Kidney capillary endothelial cell (primary cell): Measurements from ENCODE around the gene SPTBN1.

Source experiments
- DNase-seq: peaks from one replicate; pipeline ENCODE4 v3.0.0-alpha.2; 2018; ENCODE audit warnings: low spot score

Gene SPTBN1

DNA sequence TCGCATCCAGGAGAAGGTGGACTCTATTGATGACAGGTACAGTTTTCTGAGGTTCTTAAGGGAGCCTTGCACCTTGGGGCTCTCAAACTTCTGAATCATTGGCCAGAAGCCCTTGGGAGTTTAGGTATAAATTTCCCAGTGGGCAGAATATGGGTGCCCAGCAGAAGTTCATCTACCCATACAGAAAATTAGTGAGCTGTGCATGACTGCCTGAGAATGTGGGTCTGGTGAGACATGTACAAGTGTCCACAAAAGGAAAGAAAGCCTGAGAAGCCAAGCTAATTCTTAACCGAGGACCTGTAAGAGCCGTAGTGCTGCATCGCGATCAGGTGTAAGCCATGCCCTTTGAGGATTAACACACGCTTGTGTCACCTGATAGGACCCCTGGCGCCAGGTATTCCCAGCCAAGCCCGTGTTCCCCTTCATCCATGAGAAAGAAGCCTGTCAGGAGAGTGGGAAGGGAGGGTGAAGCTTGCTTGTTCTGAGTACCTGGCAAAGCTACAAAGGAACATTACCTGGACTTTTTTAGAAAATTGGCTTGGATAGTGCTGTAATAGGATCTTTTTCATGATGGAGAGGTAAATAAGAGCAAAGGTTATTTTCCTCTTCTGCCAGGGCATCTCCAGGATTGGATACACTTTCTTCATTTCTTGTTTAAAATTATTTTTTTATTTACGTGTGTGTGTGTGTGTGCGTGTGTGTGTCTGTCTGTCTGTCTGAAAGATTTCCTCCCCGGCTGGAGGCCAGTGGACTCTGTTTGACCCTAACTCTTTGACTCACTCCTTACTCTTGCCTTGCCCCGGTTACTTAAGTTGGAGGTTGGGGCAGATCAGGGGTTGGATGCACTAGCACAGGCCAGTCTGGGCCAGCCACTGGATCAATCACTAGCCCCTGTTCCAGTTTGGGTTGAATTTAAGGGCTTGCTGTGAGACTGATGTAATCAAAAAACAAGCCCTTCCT is 176.9 kb downstream of the SPTBN1 start:
- DNase-seq = peak; percentile 82

DNA sequence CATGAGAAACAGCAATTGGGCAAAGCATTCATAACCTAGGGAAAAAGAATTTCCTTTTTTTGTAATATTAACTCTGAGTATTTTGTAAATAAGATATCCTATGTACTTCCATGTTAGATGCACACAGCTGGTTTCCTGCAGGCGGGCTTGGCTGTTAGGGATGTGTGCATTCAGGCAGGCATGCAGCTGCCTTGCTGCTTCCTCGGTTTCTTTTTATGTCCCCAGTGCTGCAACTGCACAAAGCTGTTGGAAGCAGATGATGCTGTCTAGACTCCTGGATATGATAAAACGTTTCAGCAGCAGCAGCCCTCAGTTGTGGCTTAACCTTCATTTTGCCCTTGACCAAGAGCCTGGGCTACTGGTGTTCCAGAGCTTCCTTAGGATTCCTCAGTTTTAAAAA is 177.9 kb downstream of the SPTBN1 start:
- no peak for DNase-seq

DNA sequence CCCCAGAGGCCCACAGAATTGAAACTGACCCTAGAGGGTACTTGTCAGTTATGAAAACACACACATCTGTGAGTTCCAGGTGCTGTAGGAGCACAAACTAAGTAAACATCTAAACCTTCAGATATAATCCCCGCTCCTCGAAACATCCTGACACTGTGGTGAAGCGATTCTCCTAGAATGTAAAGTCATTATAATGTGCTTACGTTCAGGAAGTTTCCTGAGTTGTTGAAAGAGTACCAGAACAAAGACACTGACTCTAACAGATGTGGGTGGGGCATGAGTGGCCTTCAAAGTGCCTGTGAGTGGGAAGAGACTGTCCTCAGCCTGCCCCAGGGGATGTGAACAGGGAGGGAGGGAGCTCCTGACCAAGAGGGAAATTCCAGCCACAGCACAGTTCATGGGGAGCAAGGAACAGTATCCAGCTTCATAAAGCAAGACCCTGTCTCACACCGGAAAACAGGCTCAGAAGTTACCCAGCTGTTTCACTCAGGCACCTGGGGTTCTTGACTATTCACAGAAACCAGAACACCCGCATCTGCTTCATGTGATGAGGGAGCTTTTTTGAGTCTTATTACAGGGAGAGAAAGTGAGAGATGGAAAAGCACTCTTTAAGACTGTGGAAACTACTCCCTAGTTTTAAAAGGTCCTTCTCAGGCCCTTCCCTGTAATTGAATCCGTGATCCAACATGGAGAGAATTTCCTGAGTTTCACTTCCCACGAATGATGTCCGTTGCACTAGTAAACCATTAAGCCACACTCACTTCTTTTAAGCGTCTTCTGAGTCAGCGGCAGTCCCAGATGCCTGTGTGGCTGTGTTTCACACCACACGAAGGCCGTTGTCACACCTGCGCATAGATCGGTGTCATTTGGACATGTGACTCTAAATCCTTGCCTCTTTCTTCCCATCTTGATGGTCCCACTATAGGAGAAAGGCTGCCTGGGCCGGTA is 178.7 kb downstream of the SPTBN1 start:
- DNase-seq = peak; percentile 83

DNA sequence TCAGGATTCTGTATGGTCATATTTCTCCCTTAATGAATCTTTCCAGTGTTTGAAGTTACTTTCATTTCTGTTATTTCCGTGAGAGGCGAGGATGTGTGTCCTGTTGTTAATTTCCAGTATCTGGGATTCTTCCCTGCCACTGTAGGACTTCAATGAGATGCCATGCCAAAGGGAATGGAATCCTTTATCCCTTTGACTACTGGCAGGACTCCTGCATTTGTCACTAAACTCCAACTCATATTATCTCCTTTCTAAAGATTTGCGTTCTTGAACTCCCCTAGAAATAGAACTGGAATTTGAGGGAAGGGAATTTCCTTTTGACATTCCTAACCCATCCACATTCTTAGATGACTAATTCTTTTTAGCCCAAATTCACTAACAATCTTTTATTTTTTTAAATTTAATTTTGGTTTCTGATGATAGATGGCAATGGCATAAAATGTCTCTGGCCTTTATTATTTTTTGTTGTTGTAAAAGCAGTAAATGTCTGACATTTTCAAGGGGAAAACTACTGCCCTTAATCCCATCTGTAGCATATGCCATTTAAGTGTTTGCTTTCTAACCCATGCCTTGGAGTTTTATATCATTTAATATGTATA is 179.5 kb downstream of the SPTBN1 start:
- peak; percentile 36 for DNase-seq

DNA sequence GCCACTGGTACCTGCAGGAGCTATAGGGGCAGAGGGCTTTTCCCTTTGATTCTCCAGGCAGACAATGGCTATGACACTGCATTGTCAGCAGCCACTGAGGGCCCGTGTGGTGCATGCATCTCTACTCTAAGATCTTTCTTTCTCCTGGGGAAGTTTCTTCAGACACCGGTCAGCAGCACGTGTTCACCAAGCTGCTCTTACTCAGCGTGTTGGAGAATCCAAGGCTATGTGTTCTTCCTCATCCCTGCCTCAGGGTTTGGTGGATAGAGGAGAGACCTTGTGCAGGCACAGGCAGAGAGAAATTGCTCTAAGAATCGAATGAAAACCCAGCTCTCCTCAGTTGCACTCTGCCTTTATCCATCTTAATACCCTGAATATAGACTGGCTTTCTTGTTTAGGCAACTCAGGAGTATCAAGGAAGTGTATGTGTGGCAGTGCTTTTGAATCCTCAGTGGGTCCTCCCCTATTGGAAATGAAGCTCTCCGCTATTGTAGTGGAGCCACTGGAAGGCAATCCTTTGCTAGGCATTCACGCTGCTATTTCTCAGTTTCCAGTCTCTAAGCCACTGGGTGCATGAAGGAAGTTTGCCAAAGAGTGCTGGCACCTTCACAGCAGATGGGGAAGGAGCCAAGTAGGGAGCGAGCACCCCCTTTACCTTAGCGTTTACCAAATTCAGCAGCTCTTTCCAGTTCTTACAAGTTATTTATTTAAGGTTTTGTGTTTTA is 180.4 kb downstream of the SPTBN1 start:
- no peak for DNase-seq

DNA sequence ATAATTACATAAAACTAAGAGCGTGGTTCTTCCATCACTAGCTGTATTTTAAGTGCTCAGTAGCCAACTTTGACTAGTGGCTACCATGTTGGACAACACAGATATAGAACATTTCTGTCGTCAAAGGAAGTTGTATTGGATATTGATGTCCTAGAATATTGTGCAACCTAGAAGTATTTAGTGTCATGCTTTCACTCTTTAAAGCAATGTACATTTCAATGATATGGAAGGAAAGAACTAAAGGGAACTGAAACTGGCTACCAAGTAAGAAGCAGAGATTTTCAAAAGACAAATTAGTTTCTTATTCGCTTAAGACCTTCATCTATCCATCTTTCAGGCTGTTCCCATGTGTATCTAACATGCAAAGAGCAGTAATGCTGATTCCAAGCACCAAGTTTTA is 182.0 kb downstream of the SPTBN1 start:
- no peak for DNase-seq

DNA sequence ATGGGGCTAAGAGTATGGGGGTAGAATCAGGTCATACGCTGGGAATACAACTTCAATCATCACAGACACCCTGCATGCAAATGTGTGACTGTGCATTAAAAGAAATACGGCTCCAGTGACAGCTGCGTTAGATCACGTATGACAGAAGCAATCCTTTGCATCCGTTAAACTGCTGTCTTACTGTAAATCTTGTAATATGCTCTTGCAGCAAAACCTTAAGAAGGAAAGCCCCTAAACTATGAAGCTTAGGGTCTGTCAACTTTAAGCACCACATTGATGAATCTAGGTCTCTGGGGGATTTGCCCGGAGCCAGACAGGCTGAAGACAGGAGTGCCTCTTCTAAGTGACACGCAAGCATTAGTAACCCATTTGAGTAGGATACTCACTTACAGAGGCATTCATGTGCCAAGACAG is 182.7 kb downstream of the SPTBN1 start:
- peak; percentile 45 for DNase-seq

DNA sequence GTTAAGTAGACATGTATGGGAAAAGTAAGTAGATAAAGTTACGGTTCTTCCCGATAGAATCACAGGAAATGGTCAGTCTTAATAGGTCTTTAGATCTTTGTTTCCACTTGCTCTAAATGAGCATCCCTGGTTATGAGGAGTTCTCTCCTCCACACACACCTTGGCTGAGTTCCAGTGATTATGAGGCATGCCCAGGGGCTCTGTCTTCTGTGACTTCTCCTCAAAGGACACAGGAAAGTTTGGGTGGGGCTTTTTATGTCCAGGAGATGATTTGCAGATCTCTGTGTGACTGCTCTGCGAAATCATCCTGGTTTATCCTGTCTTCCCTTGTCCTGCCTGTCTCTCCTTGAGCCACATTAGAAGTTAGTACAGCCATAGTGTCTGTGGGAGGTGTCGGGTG is 183.5 kb downstream of the SPTBN1 start:
- DNase-seq = peak; percentile 56

DNA sequence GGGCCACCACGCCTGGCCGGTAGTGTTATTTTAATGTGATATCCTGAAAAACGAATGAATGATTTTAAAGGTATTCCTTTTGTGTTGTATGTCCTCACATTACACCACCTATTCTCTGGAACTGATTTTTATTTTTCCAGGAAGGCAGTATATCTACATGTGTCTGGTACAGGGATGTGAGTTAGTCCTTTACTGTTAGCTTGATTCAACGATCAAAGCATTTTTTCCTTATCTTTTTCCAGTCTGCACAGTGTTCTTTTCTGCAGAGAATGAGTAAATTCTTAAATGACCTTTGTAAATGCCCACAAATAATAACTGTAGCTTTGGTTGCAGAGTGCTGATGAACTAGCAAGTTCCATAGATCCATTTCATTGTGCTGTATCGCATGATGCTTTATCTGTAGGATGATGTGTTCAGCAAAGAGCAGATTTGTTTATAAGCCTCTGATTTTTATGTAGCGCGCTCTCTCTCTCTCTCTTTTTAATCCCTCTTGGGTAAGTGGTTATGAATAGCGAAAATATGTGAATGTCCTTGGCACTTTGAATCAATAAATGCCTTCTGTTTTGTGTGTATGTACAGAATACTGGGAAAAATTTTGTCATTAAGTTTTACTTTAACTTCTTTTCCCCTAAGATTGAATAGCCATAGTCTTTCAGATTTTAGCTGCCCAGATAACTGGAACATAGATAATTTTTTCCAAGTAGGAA is 184.9 kb downstream of the SPTBN1 start:
- no peak for DNase-seq

DNA sequence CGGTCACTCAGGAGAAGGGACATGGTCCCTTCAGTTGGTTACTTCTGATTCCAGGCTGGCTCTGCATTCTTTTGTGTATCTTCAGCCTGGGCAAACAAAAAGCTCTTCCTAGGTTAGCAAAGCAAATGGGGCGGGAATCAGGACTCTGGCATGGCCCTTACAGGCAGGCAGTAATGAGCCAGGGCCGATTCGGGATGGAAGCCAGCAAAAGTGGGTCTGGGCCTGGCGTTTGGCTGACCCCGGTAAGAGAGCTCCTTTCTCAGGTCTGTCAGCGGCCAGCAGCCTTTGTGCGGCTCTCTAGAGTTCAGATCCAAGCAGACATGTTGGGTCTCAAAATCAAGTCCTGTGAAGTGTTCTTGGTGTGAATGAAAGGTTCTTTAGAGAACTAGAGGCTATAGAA is 185.9 kb downstream of the SPTBN1 start:
- DNase-seq = no peak

DNA sequence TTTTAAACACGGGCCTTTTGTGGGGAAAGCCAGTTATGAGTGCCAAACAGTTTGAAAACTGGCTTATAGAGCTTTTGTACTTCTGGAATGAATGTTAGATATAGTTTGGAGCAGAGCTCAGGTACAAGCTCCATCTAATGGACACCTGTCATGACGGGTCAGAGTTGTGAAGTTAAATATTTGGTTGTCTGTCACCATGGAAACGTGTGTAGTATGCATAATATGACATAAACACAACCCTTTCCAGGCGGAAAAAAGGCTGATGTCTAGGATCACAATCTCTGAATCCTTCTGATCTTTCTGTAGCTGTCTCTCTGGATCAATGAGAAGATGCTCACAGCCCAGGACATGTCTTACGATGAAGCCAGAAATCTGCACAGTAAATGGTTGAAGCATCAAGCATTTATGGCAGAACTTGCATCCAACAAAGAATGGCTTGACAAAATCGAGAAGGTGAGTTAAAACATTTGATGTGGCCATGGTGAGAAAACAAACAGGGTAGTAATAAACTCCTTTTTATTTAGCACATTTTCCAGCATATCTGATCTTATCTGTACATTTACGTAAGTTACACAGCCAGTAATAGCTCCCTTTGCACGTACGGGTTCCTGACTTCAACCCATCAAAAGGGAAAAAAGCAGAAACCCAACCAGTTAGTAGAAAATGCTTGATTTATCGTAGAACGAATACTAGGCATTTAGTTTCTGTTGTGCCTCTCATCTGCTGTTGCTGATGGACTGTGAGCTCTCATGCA is 186.7 kb downstream of the SPTBN1 start:
- no peak for DNase-seq

DNA sequence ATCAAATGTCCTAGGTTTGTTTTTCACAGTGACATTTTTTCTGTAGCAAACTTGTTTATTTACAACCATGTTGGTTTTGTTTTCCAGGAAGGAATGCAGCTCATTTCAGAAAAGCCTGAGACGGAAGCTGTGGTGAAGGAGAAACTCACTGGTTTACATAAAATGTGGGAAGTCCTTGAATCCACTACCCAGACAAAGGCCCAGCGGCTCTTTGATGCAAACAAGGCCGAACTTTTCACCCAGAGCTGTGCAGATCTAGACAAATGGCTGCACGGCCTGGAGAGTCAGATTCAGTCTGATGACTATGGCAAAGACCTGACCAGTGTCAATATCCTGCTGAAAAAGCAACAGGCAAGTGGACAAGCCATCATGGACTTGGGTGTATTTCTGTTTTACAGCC is 188.1 kb downstream of the SPTBN1 start:
- no peak for DNase-seq

DNA sequence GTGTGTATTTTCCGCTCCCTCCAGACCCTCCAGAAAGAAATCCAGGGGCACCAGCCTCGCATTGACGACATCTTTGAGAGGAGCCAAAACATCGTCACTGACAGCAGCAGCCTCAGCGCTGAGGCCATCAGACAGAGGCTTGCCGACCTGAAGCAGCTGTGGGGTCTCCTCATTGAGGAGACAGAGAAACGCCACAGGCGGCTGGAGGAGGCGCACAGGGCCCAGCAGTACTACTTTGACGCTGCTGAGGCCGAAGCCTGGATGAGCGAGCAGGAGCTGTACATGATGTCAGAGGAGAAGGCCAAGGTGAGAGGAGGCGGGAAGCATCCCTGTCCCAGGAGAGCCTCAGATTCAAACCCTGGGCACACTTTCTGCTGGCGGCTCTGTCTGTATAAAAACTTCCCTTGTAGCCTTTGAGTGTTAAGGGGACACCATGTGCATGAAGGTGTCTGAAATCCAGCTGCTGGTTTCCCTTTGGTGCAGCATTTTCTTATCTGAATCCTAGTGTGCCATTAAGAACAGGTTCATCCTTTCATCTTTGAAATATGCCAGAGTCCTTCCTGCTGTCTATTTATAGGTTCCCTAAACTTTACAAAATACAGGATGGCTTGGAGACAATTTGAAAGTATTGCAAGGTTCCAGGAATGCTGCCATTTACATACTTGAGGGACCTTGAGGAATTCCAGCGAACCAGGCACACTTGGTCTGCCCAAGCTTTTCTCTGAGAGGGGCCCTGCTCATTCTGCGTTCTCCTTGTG is 190.2 kb downstream of the SPTBN1 start:
- DNase-seq = no peak

DNA sequence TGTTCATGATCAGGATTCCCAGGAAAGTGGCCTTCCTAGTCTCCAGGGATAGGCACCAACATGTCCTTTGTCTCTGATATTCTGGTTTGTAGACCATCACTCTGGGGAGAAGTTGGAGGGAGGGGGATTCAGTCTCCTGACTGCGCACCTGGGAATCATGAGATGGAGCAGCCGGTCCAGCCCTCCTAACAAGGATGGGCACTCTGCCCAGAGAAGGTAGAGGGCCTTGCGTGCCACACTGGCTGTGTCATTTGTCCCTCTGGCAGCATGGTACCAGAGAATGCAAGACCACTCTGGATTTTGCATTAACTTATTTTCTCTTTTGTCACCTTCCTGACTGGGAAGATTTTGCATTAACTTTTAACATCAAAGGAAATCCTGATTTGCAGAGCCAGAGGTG is 192.1 kb downstream of the SPTBN1 start:
- DNase-seq = no peak

DNA sequence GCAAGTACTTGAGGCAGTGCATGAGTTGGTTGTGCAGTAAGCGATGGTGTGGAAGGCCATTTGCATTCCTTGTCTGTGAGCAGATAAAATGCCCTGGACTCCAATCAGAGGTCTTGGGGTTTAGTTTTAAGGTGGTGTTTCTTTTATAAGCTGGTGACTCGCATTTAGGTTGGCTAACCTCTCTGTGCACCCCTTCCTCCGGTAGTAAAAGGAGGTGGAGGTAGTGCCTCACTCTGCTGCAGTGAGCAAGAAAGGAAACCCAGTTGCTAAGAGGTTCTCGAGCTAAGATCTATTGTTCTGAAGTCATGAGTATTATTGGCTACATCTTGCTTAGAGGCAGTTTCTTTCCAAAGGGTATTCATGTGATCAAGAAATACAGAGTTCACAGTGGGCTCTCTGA is 193.1 kb downstream of the SPTBN1 start:
- DNase-seq = no peak

DNA sequence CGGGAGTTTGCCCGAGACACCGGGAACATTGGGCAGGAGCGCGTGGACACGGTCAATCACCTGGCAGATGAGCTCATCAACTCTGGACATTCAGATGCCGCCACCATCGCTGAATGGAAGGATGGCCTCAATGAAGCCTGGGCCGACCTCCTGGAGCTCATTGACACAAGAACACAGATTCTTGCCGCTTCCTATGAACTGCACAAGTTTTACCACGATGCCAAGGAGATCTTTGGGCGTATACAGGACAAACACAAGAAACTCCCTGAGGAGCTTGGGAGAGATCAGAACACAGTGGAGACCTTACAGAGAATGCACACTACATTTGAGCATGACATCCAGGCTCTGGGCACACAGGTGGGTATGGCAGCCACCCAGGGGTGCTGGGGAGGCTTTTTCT is 193.5 kb downstream of the SPTBN1 start:
- no peak for DNase-seq

DNA sequence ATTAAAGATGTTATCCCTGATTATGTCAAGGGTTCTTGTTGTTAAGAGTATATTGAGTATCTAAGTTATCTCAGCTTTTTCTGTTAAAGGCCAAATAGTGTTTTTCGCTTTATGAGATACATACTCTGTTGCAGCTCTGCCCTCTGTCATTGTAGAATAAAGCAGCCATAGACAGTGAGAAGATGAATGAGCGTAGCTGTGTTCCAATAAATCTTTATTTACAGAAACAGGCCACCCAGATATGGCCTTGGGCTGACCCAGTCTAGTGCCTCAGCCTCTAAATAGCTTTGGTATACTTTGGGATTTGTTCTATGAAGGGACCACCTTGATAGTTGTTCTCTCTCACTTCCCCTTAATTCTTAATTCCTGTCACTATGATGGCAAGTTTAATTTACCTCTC is 194.5 kb downstream of the SPTBN1 start:
- DNase-seq = no peak

DNA sequence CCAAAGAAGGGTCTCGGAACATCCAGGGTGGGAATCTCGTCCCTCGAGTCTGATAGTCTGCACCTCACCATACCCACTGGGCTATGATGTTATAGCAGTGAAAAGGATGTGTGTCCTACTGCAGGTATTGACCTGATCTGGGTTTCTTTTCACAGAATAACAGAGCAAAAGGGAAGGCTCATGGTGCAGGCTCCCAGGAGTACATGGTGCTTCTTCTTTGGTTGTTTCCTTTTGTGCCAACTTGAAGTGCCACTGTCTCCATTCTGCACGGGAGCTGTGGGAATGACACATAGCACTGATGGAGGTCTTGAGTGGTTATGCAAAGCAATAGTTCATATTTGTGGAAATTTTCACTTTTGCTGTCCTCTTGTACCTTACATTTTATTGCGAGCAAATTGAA is 195.2 kb downstream of the SPTBN1 start:
- no peak for DNase-seq

DNA sequence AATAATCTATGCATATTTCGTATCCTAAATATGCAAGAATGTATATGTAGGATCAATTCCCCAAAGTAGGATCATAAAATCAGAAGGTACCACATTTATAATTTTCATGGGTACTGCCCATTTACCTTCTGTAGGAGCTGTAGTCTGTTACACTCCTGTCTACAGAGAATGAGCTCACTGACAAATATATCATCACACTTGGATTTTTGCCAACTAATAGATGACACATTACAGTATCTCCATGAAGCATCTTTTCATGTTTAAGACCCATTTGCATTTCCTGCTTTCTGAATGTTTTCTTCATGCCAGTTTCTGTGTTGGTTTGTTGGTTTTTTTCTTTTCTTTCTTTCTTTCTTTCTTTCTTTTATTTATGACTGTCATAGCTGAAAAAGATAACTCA is 196.4 kb downstream of the SPTBN1 start:
- DNase-seq = no peak
